ENCODE results near the gene TMPRSS4.

The TMPRSS4 gene

DNA sequence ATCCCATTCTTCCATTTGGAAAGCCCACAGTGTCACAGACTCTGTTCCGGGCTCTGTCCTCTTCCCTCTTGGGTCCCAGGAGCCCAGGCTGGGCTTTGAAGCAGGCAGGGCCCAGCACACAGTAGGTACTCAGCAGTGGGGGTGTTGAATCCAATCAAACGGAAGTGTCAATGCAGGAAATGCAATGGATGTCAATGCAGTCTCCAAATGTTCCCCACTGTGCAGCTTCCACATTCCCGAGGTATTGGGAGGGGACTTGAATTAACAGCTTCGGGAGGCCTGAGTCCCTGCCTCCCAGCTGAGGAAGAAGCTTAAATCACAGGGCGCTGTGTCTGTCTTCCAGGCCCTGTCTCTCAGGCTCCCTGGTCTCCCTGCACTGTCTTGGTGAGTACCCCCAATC lies 31.6 kb downstream of the TMPRSS4 start:
- no peak for DNase-seq

DNA sequence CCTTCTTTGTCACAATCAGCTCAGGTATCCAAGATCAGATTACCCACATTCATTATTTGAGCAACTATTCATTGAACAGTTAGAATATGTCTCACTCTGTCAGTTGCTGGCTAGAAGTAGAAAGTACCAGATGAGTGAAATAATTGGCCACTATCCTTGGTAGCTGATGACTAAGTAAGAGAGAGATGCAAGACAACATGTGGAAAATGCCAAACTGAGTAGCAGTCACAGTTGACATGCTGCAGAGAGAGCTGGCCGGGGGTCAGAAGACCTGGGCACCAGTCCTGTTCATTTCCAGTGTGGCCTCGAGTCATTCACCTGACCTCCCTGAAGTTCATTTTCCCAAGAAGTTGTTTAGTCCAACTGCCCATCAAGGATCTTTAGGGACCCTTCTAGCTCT lies 32.4 kb downstream of the TMPRSS4 start:
- DNase-seq: no peak

DNA sequence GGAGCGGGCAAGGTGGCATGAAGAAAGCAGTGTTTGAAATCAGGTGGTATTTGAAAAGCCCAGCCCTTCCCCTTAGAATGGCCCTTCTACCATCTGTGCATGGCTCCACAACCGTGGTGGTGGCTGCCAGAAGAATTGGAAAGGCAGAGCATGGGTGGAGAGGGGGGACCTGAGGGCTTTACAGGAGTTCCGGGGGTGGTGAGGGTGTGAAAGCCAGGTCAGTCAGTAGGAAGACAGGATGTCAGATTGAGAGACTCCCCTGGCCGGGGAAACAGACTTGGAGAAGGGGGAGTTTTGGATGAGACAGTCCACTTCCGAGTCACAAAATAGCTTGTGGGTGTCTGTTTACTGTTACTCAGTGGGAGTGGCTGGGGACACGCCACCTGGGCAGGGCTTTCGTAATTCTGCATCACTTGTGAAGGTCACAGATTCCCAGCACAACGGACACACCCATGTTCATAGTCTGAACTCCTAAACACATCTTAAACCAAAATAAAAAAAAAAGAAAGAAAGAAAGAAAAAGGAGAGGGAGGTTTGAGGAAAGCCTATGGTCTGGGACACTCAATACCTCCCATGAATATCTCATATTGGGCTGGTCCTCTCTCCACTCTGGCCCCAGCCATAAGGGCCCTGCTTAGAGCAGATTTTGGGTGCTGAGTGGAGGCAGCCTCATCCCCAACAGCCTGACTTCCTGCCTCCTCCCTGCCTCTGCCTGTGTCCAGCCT lies 34.3 kb downstream of the TMPRSS4 start:
- DNase-seq: no peak

DNA sequence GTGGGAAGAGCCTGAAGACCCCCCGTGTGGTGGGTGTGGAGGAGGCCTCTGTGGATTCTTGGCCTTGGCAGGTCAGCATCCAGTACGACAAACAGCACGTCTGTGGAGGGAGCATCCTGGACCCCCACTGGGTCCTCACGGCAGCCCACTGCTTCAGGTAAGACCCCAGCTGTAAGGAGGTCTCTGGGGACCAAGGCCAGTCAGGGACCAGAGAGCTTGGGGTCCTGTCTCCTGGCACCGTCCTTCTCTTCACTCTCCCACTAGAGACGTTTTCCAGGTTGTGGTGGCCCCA lies 34.8 kb downstream of the TMPRSS4 start:
- no peak for DNase-seq

DNA sequence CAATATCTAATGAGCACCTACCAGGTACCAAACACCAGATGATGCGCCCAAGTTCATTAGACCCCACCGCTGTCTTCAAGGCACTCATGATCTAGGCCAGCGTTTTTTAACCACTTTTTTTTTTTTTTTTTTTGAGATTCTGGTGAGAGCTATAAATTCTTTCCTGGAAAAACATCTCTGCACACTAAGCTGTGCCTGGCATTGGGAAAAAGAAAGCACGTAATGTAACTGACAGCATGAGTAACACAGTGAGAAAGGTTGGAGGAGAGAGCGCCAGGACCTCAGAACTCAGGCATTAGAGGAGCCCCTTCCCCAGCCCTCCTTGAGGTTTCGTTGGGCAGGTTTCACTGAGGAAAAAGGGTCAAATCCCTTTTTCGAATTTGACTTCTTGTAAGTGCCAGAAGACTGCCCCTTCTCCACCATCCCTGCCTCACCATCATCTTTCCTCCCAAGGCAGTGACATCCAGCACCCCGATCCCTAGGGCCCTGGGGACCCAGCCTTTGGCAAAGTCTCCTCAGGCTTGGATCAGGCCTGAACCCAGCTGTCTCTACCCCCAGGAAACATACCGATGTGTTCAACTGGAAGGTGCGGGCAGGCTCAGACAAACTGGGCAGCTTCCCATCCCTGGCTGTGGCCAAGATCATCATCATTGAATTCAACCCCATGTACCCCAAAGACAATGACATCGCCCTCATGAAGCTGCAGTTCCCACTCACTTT lies 36.0 kb downstream of the TMPRSS4 start:
- no peak for DNase-seq

DNA sequence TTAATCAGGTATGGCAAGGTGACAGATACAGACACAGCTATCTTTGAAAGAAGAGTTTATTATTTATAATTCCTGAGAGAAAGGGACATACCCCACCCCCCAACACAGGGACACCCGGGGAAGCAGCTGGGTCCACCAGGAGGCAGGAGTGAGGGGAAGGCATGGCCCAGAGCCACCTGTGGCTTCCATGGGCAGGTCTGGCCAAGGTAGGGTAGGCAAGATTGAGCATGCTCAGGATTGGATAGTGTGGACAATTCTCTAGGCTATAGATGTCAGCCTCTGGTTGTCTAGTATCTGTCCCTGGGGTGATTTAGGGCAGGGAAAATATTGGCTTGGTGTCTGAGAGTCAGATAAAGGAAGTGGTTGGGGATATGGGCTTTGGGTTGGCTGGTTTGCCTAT lies 37.4 kb downstream of the TMPRSS4 start:
- DNase-seq: no peak

DNA sequence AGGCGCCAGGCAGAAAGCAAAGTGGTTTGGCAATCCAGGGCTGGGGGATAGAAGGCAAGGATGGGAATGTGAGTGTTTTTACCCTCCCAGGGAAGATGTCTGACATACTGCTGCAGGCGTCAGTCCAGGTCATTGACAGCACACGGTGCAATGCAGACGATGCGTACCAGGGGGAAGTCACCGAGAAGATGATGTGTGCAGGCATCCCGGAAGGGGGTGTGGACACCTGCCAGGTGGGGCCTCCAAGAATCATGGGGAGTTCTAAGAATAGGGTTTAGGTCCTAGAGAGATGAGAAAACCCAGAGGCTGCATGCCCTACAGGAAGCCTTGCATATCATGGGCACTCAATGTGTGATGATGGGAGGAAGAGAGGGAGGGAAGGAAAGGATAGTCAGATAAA lies 38.2 kb downstream of the TMPRSS4 start:
- DNase-seq: no peak

DNA sequence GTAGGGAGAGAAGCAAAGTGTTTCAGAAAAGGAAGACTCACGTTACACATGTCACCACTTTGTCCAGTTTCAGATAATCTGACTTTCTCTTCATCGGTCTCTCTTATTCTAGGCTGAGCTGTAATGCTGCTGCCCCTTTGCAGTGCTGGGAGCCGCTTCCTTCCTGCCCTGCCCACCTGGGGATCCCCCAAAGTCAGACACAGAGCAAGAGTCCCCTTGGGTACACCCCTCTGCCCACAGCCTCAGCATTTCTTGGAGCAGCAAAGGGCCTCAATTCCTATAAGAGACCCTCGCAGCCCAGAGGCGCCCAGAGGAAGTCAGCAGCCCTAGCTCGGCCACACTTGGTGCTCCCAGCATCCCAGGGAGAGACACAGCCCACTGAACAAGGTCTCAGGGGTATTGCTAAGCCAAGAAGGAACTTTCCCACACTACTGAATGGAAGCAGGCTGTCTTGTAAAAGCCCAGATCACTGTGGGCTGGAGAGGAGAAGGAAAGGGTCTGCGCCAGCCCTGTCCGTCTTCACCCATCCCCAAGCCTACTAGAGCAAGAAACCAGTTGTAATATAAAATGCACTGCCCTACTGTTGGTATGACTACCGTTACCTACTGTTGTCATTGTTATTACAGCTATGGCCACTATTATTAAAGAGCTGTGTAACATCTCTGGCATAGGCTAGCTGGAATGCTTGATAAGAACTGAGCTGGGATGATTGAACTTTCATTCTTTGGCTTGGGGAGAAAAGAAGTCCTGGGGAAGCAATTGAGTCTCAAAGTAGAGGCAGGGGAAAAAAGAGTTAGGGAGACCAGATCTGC lies 41.1 kb downstream of the TMPRSS4 start:
- no peak for DNase-seq

DNA sequence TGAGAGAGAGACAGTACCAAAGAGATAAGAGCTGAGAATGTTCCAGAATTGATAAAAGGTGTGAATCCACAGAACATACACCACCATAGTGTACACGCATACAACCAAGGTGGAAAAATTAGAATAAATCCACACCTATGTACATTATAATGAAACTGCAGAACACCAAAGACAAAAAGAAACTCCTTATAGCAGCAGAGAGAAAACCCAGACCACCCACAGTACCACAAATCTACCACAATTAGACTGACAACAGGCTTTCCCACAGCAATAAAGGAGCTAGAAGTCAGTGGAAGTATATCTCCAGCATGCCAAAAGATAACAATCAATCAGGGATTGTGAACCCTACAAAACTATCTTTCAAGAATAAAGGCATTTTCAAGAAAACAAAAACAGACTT lies 43.9 kb downstream of the TMPRSS4 start:
- DNase-seq: no peak

DNA sequence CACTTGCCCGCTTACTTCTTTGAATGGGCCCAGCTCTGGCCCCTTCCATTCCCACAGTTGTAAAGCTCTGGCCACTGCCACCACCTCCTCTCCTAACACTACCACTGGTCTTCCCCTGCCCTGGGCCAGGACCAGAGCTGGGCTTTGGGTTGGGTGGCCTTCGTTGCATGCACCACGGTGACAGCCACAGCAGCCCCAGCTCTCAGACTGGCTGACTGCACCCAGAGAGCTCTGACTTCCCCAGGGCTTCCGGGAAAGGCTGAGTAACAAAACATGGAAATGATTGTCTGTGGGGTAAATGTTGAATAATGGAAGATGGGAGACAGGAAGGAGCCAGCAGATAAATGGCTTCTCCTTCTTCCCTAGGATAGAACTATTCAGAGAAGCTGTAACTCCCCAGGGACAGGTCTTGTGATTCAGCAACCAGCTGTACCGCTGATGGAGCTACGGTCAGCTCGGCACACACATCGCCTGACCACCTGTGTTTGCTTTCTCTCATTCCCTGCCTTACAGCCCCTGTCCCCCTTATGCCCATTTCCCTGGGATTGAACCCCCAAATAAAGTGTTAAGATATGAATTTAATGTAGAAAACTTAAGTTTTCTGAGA lies 48.2 kb downstream of the TMPRSS4 start:
- DNase-seq: no peak

DNA sequence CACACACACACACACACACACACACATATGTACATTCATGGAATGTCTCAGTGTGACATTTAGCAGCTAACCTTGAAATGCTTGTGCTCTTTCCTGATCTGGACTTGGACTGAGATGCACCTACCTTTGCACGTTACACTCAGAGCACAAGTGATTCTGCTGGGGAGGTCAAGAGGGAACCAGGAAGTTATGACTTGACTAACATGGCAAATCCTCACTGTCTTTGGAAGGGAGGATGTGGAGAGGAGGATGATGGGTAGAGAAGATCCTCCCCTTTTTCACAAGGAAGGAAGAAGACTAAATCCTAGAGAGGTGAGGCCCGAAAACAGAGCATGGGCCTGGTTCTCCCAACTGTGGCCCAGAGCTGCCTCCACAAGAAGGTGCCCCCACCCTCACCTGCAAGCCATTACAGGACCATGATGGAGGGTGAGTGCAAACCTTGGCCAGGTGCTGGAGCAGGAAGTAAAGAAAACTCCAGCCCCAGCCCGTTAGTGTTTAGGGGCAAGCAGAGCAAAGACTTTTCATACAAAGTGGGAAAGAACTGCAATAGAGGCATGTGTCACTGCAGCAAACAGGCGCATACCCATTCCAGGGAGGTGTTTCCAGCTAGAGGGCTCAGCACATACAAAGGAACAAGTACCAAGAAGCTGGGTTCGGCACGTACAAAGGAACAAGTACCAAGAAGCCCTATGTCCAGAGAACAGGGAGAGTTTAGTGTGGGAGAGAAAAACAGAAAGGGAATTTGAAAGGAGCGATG lies 49.4 kb downstream of the TMPRSS4 start:
- DNase-seq: no peak

DNA sequence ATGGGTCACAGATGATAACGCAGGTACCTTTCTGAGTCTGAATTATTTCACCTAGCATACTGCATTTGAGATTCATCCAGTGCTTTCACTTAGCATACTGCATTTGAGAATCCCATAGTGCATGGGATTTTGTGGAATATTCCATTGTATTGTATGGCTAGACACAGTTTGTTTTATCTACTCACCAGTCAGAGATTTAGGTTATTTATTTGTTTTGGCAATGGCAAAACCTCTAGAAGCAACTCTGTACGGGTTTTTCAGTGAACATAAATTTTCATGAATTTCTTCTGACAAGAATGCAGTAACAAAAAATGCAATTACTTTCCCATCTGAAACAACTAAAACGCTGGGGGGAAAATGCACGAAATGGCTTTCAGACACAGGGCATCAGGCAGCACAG lies 51.4 kb downstream of the TMPRSS4 start:
- no peak for DNase-seq

DNA sequence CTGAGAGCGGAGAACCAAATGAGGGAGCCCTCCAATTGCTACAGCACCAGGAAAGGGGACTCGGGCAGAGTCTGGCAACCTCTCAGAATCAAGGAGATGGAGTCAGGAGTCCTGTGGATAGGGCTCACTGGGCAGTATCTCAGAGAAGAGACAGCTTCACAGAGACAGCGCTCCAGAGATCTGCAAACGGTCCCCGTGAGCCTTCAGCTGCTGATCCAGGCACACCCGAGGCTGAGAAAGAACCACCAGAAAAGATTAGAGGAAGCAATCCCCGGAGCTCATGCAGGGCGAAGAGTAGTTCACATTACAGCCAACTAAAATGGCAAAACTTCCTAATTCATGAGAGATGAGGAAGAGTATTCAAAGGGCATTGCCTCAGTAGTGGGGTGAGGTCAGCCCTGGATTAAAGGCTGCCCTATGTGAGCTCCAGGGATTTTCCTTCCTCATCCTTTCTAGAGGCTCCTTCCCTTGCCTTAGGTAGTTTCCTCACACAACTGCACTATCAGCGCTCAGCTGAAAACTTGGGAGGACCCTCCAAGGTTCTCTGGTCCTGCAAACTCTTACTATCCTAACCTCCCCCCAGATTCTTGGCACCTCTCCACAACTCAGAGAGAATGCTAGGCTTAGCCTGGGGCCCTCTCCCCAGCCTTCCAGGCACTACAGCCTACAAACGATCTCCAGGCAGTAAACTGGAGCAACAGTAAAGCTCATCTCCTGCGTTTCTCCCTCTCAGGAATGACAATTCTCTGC lies 52.0 kb downstream of the TMPRSS4 start:
- no peak for DNase-seq

DNA sequence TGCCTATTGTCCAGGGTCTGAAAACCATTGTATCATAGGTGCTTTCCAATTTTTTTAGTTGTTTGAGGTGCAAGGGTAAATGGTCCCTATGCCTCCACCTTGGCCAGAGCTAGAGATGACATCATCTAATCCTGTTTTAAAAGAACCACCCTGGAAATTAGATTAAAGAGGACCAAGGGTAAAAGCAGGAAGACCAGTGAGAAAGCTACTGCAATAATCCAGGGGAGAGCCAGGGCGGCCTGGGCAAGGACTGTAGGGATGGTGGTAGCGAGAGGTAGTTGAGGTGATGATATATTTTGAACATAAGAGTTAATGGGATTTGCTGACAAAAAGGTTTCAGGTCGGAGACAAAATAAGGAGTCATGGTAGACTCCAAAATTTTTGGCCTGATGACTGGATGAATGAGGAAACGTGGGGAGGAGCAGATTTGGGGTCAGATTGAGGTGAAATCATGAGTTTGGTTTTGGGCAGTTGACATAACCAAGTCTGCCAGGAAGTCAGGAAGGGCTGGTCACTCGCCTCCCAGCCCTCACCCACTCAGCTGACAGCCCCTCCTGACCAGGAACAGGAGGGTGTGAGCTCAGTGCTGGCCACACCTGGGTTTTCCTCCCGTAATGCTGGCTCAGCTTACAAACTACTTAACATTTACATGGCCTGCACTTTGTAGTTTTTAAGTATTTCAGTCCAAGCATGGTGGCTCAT lies 52.7 kb downstream of the TMPRSS4 start:
- DNase-seq: no peak

DNA sequence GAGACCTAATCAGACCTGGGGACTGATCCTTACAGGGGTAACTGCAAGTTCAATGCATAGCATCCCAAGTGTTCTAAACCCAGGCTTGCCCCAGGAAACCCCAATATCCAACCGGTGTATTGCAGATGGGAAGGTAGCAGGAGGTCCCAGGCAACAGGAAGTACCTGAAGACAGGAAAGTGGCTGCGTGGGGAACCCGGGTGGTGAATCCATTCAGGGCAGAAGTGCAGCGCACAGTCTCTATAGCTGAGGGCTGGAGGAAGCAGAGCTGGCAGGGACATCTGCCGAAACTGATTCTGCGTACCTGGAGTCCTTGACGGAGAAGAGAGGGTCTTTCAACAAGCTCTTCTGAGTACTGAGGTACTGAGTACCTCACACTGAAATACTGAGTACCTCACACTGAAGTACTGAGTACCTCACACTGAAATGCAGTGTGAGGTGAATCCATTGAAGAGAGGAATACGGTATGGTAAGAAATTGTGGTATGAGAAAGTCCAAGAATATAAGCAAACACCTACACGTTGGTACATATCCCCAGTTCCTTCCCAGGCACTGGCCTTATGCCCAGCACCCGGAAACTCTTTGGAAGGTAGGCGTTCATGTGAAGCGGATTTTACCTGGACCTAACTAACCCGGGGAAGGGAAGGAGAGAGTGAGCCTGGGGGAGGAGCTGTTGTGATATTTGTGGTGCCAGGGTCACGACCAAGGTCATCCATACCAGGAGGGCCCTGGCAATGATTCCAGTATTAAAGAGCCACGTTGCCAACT lies 55.7 kb downstream of the TMPRSS4 start:
- no peak for DNase-seq

DNA sequence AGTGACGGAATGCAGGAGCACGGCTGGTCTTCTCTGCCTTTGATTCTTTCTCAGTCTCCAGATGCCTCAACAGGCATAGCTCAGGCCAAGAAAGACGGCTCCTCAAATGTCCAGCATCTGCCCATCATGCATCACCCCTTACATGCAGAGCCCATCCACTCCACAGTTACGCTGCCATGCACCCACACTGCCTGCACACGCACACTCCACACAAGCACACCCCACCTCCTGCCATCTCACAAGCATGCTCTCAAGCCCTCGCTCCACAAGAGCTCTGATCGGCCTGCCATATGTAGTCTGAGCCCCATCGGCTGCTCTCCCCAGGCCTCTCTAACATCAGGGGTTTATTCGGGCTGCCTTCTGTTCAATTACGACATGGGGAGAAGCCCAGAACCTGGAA lies 56.9 kb downstream of the TMPRSS4 start:
- DNase-seq: no peak

DNA sequence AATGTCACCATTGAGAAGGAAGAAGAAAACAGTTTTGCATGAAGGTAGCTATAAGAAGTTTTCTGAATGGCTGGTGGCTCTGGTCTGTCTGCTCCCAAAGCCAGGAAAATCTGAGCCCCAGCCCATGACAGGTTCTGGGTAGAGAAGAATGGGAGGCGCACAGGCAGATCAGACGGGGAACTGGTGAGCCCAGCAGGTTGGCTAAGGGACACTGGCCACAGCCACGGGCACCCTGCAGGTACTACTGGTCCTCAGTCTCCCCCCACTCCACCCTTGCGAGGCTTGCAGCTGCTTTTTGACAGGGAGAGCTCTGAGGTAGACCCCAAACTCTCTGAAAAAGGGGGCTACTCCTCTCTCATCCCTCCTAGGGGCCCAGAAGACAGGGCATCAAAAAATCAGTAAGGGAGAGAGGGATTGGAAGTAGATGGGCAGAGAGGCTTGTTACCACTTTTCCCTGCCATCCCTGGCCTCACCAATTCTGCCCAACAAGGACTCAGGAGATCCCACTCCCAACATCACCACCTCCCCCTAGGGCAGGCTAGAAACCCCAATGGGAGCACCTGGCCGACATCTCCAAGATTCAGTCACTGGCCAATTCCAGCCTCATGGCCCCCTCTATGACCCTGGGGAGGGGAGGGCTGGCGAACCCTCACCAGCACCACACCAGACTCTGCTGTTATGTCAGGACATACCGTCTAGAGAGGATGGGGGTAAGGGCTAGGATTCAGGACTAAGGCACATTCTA lies 58.3 kb downstream of the TMPRSS4 start:
- DNase-seq: no peak

DNA sequence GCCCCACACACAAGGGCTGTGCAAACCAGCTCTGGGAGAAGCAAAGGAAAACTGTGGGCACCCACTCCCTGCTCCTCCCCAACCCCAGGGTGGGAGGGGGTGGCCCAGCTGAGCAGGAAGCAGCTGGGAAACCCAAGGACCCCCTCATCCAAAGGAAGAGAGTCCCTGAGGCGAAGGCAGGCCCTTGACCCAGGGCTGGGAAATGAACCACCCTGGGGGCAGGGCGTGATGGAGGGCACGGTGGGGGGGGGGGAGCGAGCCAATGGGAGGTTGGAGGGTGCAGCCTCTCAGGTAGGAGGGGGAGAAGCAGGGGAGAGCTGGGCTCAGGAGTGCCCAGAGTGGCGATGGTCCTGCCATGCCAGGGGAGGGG lies 58.9 kb downstream of the TMPRSS4 start:
- DNase-seq: no peak

DNA sequence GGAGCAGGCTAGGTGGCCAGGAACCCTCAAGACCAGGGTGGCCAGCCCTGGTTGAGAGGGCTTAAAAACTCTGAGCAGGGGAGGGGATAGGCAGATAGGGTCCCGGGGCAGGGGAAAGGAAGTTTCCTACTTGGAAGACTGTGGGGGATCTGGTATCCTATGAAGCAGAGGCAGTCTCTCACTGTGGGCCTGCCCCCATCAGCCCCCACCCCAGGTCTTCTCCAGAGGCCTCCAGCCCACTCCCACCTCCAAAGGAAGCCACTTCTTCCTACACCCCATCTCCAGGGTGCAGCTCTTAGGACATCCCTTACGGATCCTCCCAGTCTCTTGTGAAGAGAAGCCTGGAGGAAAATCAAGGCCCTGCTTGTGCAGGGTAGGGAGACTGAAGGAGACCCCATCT lies 59.5 kb downstream of the TMPRSS4 start:
- no peak for DNase-seq

DNA sequence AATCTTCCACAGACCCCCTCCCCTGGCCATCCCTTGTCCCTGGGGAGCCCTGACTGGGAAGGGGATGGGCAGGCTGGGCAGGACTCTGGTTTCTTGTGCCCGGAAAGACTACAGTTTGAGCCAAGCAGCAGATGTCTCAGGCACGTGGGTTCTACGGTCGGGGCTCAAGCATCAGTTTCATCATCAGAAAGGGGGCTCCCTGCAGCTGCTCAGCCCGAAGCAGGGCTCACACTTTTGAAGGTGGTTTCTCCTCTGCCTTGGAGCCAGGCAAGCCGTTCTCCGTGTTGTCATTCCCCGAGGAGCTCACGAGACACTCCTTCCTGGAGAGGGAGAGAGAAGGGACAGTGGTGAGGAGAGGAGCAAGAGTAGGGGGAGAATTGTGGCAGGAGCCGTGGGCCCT lies 59.9 kb downstream of the TMPRSS4 start:
- DNase-seq: no peak

Measured in GF-D8 (cell line).